GM18505 (cell line): ENCODE measurements around the gene PBX4.
A peak's percentile ranks its signal among the peaks of the same experiment; 100 is the strongest.

Experiments used
- ATAC-seq: cut with Tn5 transposase; IDR thresholded peaks from one replicate; pipeline ENCODE4 v1.9.1; 2021; ENCODE audit not compliant: unreplicated experiment
- POLR2A ChIP-seq: IDR thresholded peaks from 4 replicates; pipeline ENCODE4 v1.6.1; 2011; ENCODE audit warnings: borderline replicate concordance; ENCODE audit not compliant: insufficient read depth, insufficient read length; ENCODE audit errors: extremely low read depth

Gene PBX4

GRCh38 chr19:19643158-19644053 lies 24.9 kb upstream of the PBX4 start, which contains the start of gene GMIP:
TSS of gene GMIP (minus strand) at chr19:19643657. CDS start at chr19:19643529, 128 bp downstream.
- TF ChIP-seq POLR2A: peak; percentile 69
- peak; percentile 66 for ATAC-seq

GRCh38 chr19:19642506-19643157 lies 24.1 kb upstream of the PBX4 start:
- peak; percentile 2 for TF ChIP-seq POLR2A
- peak; percentile 13 for ATAC-seq

GRCh38 chr19:19637523-19638251 lies 19.2 kb upstream of the PBX4 start:
- TF ChIP-seq POLR2A: no peak
- no peak for ATAC-seq

GRCh38 chr19:19637186-19637522 lies 18.7 kb upstream of the PBX4 start:
- no peak for ATAC-seq
- no peak for TF ChIP-seq POLR2A

GRCh38 chr19:19636573-19637185 lies 18.2 kb upstream of the PBX4 start:
- ATAC-seq: no peak
- no peak for TF ChIP-seq POLR2A

- no peak for TF ChIP-seq POLR2A
- no peak for ATAC-seq
Observed at GRCh38 chr19:19635313-19635702, 16.8 kb upstream of the PBX4 start.

GRCh38 chr19:19634516-19635312 lies 16.2 kb upstream of the PBX4 start:
- no peak for TF ChIP-seq POLR2A
- no peak for ATAC-seq

- no peak for TF ChIP-seq POLR2A
Observed at GRCh38 chr19:19633711-19634515, 15.4 kb upstream of the PBX4 start.

GRCh38 chr19:19632661-19633060 lies 14.2 kb upstream of the PBX4 start:
- no peak for TF ChIP-seq POLR2A
- ATAC-seq: no peak

More at GRCh38 chr19:19633711-19634515, 15.4 kb upstream of the PBX4 start:
- no peak for ATAC-seq

GRCh38 chr19:19631346-19631745 lies 12.9 kb upstream of the PBX4 start:
- ATAC-seq: no peak
- no peak for TF ChIP-seq POLR2A

- no peak for TF ChIP-seq POLR2A
- ATAC-seq: no peak
Observed at GRCh38 chr19:19630426-19630825, 11.9 kb upstream of the PBX4 start.

- no peak for TF ChIP-seq POLR2A
- ATAC-seq: no peak
Observed at GRCh38 chr19:19630062-19630414, 11.6 kb upstream of the PBX4 start.
